GM13976 (cell line): ENCODE results near the gene OLAH.

ENCODE experiments used
- DNase-seq: peaks from one replicate; pipeline ENCODE4 v3.0.0; 2012; ENCODE audit warnings: low spot score
- in situ Hi-C: fragments of 300-500 bp; cut with MboI; formaldehyde crosslinking; loops from one replicate; pipeline ENCODE4 v1.12.0; 2022; ENCODE audit warnings: low sequenced_read_pairs, mixed read lengths, inconsistent platforms; ENCODE audit not compliant: unreplicated experiment
- TF ChIP-seq, protein P1 (sequence below): IDR thresholded peaks from 2 replicates; pipeline ENCODE4 v1.5.1; 2012; ENCODE audit warnings: borderline replicate concordance, mild to moderate bottlenecking; ENCODE audit not compliant: insufficient read depth; ENCODE audit errors: extremely low read depth, missing control alignments, control extremely low read depth

OLAH gene

DNA sequence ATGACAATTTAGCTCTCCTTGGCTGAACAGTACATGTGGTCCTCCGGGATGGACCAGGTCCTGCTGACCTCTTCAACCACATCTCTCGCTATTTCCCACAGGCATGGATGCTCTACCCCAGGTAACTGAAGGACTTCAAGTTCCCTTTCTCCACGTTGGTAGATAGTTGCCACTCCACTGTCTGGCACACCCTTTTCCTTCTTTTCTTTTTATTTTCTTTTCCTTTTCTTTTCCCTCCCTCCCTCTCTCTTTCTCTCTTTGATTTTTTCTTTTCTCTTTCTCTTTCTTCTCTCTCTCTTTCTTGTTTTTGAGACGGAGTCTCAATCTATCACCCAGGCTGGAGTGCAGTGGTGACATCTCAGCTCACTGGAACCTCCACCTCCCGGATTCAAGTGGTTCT lies 47.7 kb downstream of the OLAH start:
- in situ Hi-C loops, result no loop called here
- DNase-seq, result no peak
- TF ChIP-seq, protein P1, sequence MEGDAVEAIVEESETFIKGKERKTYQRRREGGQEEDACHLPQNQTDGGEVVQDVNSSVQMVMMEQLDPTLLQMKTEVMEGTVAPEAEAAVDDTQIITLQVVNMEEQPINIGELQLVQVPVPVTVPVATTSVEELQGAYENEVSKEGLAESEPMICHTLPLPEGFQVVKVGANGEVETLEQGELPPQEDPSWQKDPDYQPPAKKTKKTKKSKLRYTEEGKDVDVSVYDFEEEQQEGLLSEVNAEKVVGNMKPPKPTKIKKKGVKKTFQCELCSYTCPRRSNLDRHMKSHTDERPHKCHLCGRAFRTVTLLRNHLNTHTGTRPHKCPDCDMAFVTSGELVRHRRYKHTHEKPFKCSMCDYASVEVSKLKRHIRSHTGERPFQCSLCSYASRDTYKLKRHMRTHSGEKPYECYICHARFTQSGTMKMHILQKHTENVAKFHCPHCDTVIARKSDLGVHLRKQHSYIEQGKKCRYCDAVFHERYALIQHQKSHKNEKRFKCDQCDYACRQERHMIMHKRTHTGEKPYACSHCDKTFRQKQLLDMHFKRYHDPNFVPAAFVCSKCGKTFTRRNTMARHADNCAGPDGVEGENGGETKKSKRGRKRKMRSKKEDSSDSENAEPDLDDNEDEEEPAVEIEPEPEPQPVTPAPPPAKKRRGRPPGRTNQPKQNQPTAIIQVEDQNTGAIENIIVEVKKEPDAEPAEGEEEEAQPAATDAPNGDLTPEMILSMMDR, result no peak

DNA sequence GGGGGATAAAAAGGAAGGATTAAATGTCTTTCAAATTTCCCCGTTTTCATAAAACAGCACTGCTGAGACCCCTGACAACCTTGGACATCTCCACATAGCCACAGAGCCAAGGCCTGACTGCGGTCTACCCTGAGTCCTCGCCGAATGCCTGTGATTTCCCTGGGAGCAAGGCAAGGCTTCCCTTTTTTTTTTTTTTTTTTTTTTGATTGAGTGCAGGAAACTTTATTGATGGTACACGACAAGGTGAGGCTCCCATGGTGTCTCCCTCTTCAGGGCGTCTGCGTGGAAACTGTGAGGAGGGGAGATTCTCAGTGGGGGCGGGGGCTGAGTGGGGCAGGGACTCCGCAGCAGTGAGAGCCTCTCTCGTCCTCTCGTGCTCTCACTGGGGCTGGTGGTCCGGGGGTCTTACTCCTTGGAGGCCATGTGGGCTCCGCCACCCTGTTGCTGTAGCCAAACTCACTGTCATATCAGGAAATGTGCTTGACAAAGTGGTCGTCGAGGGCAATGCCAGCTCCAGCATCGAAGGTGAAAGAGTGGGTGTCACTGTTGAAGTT lies 49.2 kb downstream of the OLAH start:
- TF ChIP-seq, protein P1, result no peak
- no peak for DNase-seq
- in situ Hi-C loops, result no loop called here

DNA sequence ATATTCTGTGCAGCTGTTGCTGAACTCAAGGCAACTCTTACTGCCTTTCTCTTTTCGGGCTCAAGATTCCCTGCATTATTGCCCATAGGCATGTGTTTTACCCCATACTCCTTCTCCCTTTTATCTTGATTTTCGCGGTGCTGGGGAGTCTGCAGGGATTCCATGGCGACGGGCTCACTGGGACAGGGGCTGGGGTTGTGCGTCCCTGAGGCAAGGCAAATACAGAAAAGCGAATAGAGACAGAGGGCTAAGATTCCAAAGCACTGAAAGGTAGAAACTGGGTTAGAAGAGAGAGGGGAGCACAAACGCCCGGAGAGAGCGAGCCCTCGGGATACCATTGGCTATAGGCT lies 52.9 kb downstream of the OLAH start:
- TF ChIP-seq, protein P1, result no peak
- no peak for DNase-seq
- in situ Hi-C loops, result no loop called here

DNA sequence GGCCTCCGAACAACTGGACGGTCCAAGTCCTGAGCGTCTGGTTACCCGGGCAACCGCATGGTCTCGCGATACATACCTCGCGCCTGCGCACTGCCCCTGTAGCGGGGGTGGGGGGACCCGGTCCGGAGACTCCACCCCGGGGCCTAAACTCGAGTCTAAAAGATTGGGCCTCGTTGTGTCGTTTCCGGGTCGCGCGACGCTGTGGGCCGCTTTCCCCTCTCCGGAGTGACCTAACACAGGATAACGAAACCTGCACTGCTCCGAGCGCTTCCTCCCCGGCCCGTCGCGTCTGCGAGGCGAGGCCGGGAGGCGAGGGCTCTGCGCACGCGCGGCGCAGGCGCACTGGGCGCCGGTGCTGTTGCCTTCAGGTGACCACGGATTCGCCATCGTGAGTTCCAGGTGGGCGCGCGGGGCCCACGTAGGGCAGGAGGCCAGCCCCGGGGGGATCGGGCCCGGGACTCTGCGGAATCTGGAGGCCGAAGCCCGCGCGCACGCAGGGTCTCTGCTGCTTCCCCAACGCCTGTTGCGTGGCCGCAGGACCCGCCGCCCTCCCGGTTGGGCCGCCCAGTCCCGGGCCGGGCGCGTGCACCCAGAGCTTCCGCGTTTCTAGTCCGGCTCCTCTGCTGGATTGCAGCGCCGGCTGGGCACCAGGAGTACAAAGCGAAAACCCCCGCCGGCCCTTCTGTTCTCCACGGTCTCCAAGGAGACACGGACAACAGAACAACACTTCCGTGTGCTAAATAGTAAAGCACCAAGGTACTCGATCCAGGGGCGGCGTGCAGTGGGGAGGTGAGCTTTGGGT lies 53.5 kb downstream of the OLAH start, which contains the start of gene RPP38:
Gene RPP38 (plus strand): TSS at position 345 of the 802 bp plus-strand sequence. CDS start 5,960 bp downstream, outside the sequence.
- TF ChIP-seq, protein P1, result no peak
- in situ Hi-C loops, result no loop called here

DNA sequence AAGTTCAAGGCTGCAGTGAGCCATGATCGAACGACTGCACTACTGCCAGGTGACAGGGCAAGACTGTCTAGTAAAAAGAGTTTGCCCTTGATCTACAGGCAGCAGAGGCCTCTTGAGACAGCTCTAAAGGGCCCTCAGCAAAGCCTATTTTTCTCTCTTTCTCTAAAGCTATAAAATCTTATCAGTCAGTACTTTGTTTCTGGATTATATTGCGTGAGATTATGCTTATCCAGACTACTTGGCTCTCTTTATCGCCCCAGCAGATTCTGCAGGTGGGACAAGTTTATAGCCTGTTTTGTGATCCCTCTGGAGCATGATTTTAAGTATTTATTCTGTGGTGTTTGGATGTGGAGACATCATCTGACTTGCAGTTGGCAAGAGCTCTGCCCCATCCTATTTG lies 56.1 kb downstream of the OLAH start:
- TF ChIP-seq, protein P1, result no peak
- in situ Hi-C loops, result no loop called here
- no peak for DNase-seq

More for the DNA sequence above, 53.5 kb downstream of the OLAH start, which contains the start of gene RPP38:
- peak; percentile 98 for DNase-seq

DNA sequence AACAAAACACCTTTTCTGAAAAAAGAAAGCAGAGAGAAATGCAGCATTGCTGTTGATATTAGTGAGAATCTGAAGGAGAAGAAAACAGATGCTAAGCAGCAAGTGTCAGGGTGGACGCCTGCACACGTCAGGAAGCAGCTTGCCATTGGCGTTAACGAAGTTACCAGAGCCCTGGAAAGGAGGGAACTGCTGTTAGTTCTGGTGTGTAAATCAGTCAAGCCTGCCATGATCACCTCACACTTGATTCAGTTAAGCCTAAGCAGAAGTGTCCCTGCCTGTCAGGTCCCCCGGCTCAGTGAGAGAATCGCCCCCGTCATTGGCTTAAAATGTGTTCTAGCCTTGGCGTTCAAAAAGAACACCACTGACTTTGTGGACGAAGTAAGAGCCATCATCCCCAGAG lies 59.8 kb downstream of the OLAH start:
- in situ Hi-C loops, result no loop called here
- DNase-seq, result no peak
- TF ChIP-seq, protein P1, result no peak
